K562 (cell line): Measurements from ENCODE around the gene CDCA5. TPM values are rescaled to one million over a fixed set of nuclear protein-coding genes. Genes with fewer than 3 reads are reported as not detected.

Source experiments
- ATF1 ChIP-seq, 2 experiments: fragments of 450-650 bp in 1 of 2; IDR thresholded peaks; 2 replicates each; pipeline ENCODE4 v1.6.1; 2016; ENCODE audit warnings: missing compliant biosample characterization in 1 of 2, missing genetic modification characterization in 1 of 2
- CEBPG ChIP-seq, 3 experiments: fragments of 200-800 bp in 1 of 3; sonication (Bioruptor generic) in 1 of 3; sonication (generic) in 1 of 3; formaldehyde crosslinking in 1 of 3; IDR thresholded peaks in 2 of 3; conservative IDR thresholded peaks in 1 of 3; 2 replicates each; pipeline versions ENCODE4 v1.6.1 to v1.8.0; 2016 to 2022; ENCODE audit warnings: missing compliant biosample characterization in 2 of 3, missing genetic modification characterization in 2 of 3, mild to moderate bottlenecking in 1 of 3, missing genetic modification reagents in 1 of 3
- CREM ChIP-seq: IDR thresholded peaks from 2 replicates; pipeline ENCODE4 v1.6.1; 2014; ENCODE audit warnings: antibody characterized with exemption, low read depth
- CTBP1 ChIP-seq: fragments of 450-650 bp; IDR thresholded peaks from 2 replicates; pipeline ENCODE4 v1.6.1; 2016; ENCODE audit warnings: borderline replicate concordance
- ELF2 ChIP-seq: fragments of 250-450 bp; sonication (Bioruptor Pico); IDR thresholded peaks from 2 replicates; pipeline ENCODE4 v1.5.0; 2021; ENCODE audit warnings: mild to moderate bottlenecking
- ETV5 ChIP-seq: sonication (generic); formaldehyde crosslinking; IDR thresholded peaks from 2 replicates; pipeline ENCODE4 v1.4.0; 2020; ENCODE audit warnings: low read depth, mild to moderate bottlenecking, missing genetic modification reagents
- FOXK1 ChIP-seq: sonication (generic); formaldehyde crosslinking; IDR thresholded peaks from 2 replicates; pipeline ENCODE4 v1.8.0; 2022; ENCODE audit warnings: missing genetic modification reagents, mild to moderate bottlenecking, borderline replicate concordance
- HDAC6 ChIP-seq: IDR thresholded peaks from 2 replicates; pipeline ENCODE4 v1.6.1; 2012; ENCODE audit warnings: low read depth, mild to moderate bottlenecking, control low read depth, inconsistent platforms, low read length, moderate library complexity
- MTA3 ChIP-seq: fragments of 450-650 bp; formaldehyde crosslinking; IDR thresholded peaks from 2 replicates; pipeline ENCODE4 v1.6.1; 2017; ENCODE audit warnings: mild to moderate bottlenecking, borderline replicate concordance
- MYNN ChIP-seq, 2 experiments: sonication (generic); formaldehyde crosslinking in 1 of 2; IDR thresholded peaks; 2 replicates each; pipeline versions ENCODE4 v1.5.0 to v1.6.1; 2016 to 2020; ENCODE audit warnings: antibody characterized with exemption in 1 of 2, missing genetic modification reagents in 1 of 2
- RAD21 ChIP-seq, 2 experiments: fragments of 250-450 bp in 1 of 2; fragments of 450-650 bp in 1 of 2; sonication (Bioruptor Pico) in 1 of 2; formaldehyde crosslinking in 1 of 2; IDR thresholded peaks in 1 of 2; conservative IDR thresholded peaks in 1 of 2; 2 replicates each; pipeline versions ENCODE4 v1.4.0 to v1.8.0; 2020 to 2022; ENCODE audit warnings: mild to moderate bottlenecking in 2 of 2, moderate library complexity in 1 of 2
- RCOR1 ChIP-seq, 2 experiments: IDR thresholded peaks; 2 replicates each; pipeline ENCODE4 v1.6.1; 2012; ENCODE audit warnings: low read depth in 2 of 2, low read length in 2 of 2, borderline replicate concordance in 1 of 2, improper control_type of control experiment in 1 of 2
- SMC3 ChIP-seq: conservative IDR thresholded peaks from 2 replicates; pipeline ENCODE4 v1.6.1; 2011; ENCODE audit warnings: low read depth, low read length, improper control_type of control experiment; ENCODE audit not compliant: insufficient read depth
- SPI1 ChIP-seq: IDR thresholded peaks from 2 replicates; pipeline ENCODE4 v1.6.1; 2011; ENCODE audit warnings: low read depth, low read length, control low read depth, borderline replicate concordance
- STAG1 ChIP-seq: sonication (generic); formaldehyde crosslinking; IDR thresholded peaks from 2 replicates; pipeline ENCODE4 v1.5.0; 2020; ENCODE audit warnings: missing genetic modification reagents, borderline replicate concordance
- ZFX ChIP-seq: sonication (generic); formaldehyde crosslinking; IDR thresholded peaks from 2 replicates; pipeline ENCODE4 v1.8.0; 2022; ENCODE audit warnings: mild to moderate bottlenecking, missing genetic modification reagents, moderate library complexity
- polyA plus RNA-seq, 8 experiments: library from polyadenylated mRNA; depleted of rRNA in 4 of 8; stranded (reverse) in 5 of 8; unstranded in 3 of 8; fragments of >200 nt; fragmentation: Nextera tagmentation in 2 of 8; fragmentation: Illumina TruSeq in 1 of 8; extraction: Ambion mirVana in 2 of 8; extraction: Trizol in 1 of 8; gene quantifications; 2 replicates each; pipeline versions ENCODE4 v1.2.1 to v1.2.3, GENCODE V29; 2011 to 2014; ENCODE audit warnings: inconsistent platforms in 1 of 8, missing spikeins in 1 of 8
- total RNA-seq, 7 experiments: library from RNA; depleted of rRNA in 6 of 7; stranded (reverse); fragments of >200 nt in 6 of 7; fragmentation: Illumina TruSeq in 2 of 7; extraction: Trizol in 2 of 7; gene quantifications; 2 replicates each; pipeline versions ENCODE4 v1.2.1 to v1.2.3, GENCODE V29; 2011 to 2021; ENCODE audit warnings: low replicate concordance in 1 of 7
- TF ChIP-seq, protein P1 (sequence below): sonication (generic); formaldehyde crosslinking; IDR thresholded peaks from 2 replicates; pipeline ENCODE4 v1.8.1; 2023; ENCODE audit warnings: mild to moderate bottlenecking, missing genetic modification reagents
- TF ChIP-seq, protein P2 (sequence below): fragments of 450-650 bp; formaldehyde crosslinking; conservative IDR thresholded peaks from 2 replicates; pipeline ENCODE4 v1.4.0; 2022; ENCODE audit warnings: mild to moderate bottlenecking, missing genetic modification characterization
- TF ChIP-seq, protein P3 (sequence below): sonication (generic); formaldehyde crosslinking; IDR thresholded peaks from 2 replicates; pipeline ENCODE4 v1.8.0; 2023; ENCODE audit warnings: mild to moderate bottlenecking, missing genetic modification reagents

Gene CDCA5
- total and polyA plus RNA-seq, 9 of the 15 experiments (the other 6 are each of a cell fraction or from before 2014, with no cell fraction given), result 18.9 to 94.3 (median 64.6) TPM

DNA sequence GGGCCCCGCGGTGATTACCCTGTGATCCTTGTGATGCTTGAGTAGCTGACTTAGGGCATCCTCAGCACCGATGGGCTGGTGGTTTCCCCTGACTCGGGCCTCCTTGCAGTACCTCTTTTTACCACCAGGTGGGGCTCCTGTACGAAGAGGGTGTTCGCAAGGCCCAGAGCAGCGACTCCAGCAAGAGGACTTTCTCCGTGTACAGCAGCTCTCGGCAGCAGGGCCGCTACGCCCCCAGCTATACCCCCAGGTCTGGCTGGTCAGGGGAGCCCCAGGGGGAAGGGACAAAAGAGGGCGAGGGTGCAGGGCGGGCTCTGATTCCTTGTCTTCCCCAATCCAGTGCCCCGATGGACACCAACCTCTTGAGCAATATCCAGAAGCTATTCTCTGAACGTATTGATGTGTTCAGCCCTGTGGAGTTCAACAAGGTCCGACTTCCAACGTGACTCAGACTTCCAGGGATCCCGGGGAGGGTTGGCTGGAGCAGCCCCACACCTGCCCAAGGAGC lies 26.6 kb upstream of the CDCA5 start (continued):
- TF ChIP-seq STAG1 (peak; percentile 79; the same call in 1 of the 2 replicates), ELF2 (no peak), CREM (0 out of 2 replicates have a peak, but pooled peaks have one; percentile 20), ETV5 (CRISPR knock-in tag) (no peak), SMC3 (peak; percentile 73), HDAC6 (no peak), MTA3 (0 out of 2 replicates have a peak, but pooled peaks have one; percentile 12), CTBP1 (peak; percentile 60), RCOR1 (IDR thresholded peaks at IDR 0.05; ENCODE audit: borderline replicate concordance in 1 of 2, low read depth in 2 of 2, low read length in 2 of 2) (peak in 1 of 2 experiments; percentile 37; a peak in 1 of 4 replicates), MYNN (IDR thresholded peaks at IDR 0.05) (peak; percentile 17; the same call in 1 of the 2 replicates), MYNN (CRISPR knock-in tag; IDR thresholded peaks at IDR 0.05) (no peak), ZFX (CRISPR knock-in tag) (peak; percentile 51; the same call in 1 of the 2 replicates), ATF1 (CRISPR knock-in tag; IDR thresholded peaks at IDR 0.05) (no peak), ATF1 (tag; IDR thresholded peaks at IDR 0.05) (0 out of 2 replicates have a peak, but pooled peaks have one; percentile 7), SPI1 (0 out of 2 replicates have a peak, but pooled peaks have one; percentile 16), FOXK1 (0 out of 2 replicates have a peak, but pooled peaks have one; percentile 56), RAD21 (CRISPR knock-in tag; conservative IDR thresholded peaks at IDR 0.05 in 1 of 2, IDR thresholded peaks at IDR 0.05 in 1 of 2) (peak; percentile 70 to 74), CEBPG (CRISPR knock-in tag; IDR thresholded peaks at IDR 0.05) (0 out of 2 replicates have a peak, but pooled peaks have one; percentile 56), CEBPG (tag; conservative IDR thresholded peaks at IDR 0.05 in 1 of 2, IDR thresholded peaks at IDR 0.05 in 1 of 2) (peak in 1 of 2 experiments; percentile 77; a peak in 2 of 4 replicates)
- TF ChIP-seq, protein P1, sequence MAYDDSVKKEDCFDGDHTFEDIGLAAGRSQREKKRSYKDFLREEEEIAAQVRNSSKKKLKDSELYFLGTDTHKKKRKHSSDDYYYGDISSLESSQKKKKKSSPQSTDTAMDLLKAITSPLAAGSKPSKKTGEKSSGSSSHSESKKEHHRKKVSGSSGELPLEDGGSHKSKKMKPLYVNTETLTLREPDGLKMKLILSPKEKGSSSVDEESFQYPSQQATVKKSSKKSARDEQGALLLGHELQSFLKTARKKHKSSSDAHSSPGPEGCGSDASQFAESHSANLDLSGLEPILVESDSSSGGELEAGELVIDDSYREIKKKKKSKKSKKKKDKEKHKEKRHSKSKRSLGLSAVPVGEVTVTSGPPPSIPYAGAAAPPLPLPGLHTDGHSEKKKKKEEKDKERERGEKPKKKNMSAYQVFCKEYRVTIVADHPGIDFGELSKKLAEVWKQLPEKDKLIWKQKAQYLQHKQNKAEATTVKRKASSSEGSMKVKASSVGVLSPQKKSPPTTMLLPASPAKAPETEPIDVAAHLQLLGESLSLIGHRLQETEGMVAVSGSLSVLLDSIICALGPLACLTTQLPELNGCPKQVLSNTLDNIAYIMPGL, result 0 out of 2 replicates have a peak, but pooled peaks have one; percentile 19
- TF ChIP-seq, protein P2, sequence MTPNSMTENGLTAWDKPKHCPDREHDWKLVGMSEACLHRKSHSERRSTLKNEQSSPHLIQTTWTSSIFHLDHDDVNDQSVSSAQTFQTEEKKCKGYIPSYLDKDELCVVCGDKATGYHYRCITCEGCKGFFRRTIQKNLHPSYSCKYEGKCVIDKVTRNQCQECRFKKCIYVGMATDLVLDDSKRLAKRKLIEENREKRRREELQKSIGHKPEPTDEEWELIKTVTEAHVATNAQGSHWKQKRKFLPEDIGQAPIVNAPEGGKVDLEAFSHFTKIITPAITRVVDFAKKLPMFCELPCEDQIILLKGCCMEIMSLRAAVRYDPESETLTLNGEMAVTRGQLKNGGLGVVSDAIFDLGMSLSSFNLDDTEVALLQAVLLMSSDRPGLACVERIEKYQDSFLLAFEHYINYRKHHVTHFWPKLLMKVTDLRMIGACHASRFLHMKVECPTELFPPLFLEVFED (CRISPR knock-in tag), result no peak
- TF ChIP-seq, protein P3, sequence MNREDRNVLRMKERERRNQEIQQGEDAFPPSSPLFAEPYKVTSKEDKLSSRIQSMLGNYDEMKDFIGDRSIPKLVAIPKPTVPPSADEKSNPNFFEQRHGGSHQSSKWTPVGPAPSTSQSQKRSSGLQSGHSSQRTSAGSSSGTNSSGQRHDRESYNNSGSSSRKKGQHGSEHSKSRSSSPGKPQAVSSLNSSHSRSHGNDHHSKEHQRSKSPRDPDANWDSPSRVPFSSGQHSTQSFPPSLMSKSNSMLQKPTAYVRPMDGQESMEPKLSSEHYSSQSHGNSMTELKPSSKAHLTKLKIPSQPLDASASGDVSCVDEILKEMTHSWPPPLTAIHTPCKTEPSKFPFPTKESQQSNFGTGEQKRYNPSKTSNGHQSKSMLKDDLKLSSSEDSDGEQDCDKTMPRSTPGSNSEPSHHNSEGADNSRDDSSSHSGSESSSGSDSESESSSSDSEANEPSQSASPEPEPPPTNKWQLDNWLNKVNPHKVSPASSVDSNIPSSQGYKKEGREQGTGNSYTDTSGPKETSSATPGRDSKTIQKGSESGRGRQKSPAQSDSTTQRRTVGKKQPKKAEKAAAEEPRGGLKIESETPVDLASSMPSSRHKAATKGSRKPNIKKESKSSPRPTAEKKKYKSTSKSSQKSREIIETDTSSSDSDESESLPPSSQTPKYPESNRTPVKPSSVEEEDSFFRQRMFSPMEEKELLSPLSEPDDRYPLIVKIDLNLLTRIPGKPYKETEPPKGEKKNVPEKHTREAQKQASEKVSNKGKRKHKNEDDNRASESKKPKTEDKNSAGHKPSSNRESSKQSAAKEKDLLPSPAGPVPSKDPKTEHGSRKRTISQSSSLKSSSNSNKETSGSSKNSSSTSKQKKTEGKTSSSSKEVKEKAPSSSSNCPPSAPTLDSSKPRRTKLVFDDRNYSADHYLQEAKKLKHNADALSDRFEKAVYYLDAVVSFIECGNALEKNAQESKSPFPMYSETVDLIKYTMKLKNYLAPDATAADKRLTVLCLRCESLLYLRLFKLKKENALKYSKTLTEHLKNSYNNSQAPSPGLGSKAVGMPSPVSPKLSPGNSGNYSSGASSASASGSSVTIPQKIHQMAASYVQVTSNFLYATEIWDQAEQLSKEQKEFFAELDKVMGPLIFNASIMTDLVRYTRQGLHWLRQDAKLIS, result no peak
